Pancreas (tissue), 10 donors: ENCODE measurements around the gene KCNK3. TPM values are rescaled to one million over a fixed set of nuclear protein-coding genes. Genes with fewer than 3 reads are reported as not detected.
A peak's percentile ranks its signal among the peaks of the same experiment; 100 is the strongest.

Source experiments
- ATAC-seq, 4 donors: fragments of 200-7000 bp; cut with Tn5 transposase; one replicate each; pipeline versions ENCODE4 v1.8.0 to v1.9.1; 2020; ENCODE audit warnings: mild to moderate bottlenecking in 4 of 4, moderate library complexity in 4 of 4
- DNase-seq, 6 donors: peaks; one replicate each; pipeline ENCODE4 v3.0.0-alpha.2; 2020
- FAIRE-seq: peaks from 2 replicates; lab custom pipeline; 2012; peaks lifted over from hg19 to GRCh38; lab: Jason Lieb, UNC
- H3K27ac ChIP-seq, 4 donors: fragments of 200-600 bp; sonication (generic); 1 replicate in 3 of 4; 2 replicates in 1 of 4; pipeline versions ENCODE4 v1.5.0 to v1.8.0; 2020
- H3K27me3 ChIP-seq, 4 donors: fragments of 200-600 bp; one replicate each; pipeline ENCODE4 v1.8.0; 2021
- H3K36me3 ChIP-seq, 3 donors: fragments of 200-600 bp; sonication (generic) in 1 of 3; one replicate each; pipeline versions ENCODE4 v1.5.0 to v1.8.0; 2020 to 2021
- H3K4me1 ChIP-seq, 3 donors: fragments of 200-600 bp; one replicate each; pipeline ENCODE4 v1.8.0; 2021
- H3K4me3 ChIP-seq, 4 donors: fragments of 200-600 bp; sonication (generic) in 2 of 4; one replicate each; pipeline versions ENCODE4 v1.5.0 to v1.8.0; 2020 to 2021
- H3K9me3 ChIP-seq, 4 donors: fragments of 200-600 bp; one replicate each; pipeline ENCODE4 v1.8.0; 2021
- WGBS, 2 donors: extraction: QIAGEN DNeasy Blood & Tissue Kit; methylation state at CpG; one replicate each; pipeline ENCODE4 v1.1.7; 2013; 5-methylcytosine and 5-hydroxymethylcytosine counted together
- intact Hi-C, 3 donors: fragments of 100-400 bp; cut with DNase I; formaldehyde crosslinking; loops; one replicate each; pipeline versions ENCODE4 v1.11.1 to v1.14.2; 2022
- polyA plus RNA-seq, 2 donors: library from polyadenylated mRNA; stranded (reverse); fragments of 200-250 nt; gene quantifications; one replicate each; pipeline ENCODE4 v1.2.3, GENCODE V29; 2013
- total RNA-seq, 6 donors: library from RNA; stranded (reverse); fragmentation: NEBNext Ultra II Directional in 4 of 6; extraction: Animal tissue kit (Norgen Biotek cat#: 25700) in 4 of 6; gene quantifications; one replicate each; pipeline versions ENCODE4 v1.2.1 to v1.2.4, GENCODE V29; 2021 to 2023
- TF ChIP-seq, protein P1 (sequence below), 4 donors: fragments of 200-600 bp; sonication (generic) in 3 of 4; IDR thresholded peaks; one replicate each; pipeline versions ENCODE4 v1.5.0 to v1.8.0; 2021; ENCODE audit warnings: antibody characterized with exemption in 4 of 4
- donor health status: healthy with polysubstance abuse.
- donor health status: DM: no; HTN: no; CAD: no; lungs with moderate emphysema.
- donor health status: DM: no; HTN: no; CAD: no.
- donor health status: control.
- donor health status: control.
- donor health status: Bipolar disorder and iron deficiency.
- donor health status: DM: yes; HTN: yes; CAD: no.
- donor health status: DM: no; HTN: no; CAD: no.
- donor health status: DM: no; HTN: no; CAD: no.
- donor health status: DM: yes; HTN: yes; CAD: no.

The KCNK3 gene
- total and polyA plus RNA-seq, 8 donors: 7.5 to 46.4 (median 30.2) TPM

DNA sequence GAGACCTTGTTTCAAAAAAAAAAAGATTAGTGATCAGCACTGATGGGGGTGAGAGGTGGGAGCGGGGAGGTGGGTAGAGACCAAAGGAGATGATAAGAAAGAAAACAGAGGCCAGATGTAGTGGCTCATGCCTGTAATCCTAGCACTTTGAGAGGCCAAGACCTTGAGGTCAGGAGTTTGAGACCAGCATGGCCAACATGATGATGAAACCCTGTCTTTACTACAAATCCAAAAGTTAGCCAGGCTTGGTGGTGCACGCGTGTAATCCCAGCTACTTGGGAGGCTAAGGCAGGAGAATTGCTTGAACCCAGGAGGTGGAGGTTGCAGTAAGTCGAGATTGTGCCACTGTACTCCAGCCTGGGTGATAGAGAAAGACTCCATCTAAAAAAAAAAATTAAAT is 62.0 kb downstream of the KCNK3 start:
- TF ChIP-seq, protein P1, sequence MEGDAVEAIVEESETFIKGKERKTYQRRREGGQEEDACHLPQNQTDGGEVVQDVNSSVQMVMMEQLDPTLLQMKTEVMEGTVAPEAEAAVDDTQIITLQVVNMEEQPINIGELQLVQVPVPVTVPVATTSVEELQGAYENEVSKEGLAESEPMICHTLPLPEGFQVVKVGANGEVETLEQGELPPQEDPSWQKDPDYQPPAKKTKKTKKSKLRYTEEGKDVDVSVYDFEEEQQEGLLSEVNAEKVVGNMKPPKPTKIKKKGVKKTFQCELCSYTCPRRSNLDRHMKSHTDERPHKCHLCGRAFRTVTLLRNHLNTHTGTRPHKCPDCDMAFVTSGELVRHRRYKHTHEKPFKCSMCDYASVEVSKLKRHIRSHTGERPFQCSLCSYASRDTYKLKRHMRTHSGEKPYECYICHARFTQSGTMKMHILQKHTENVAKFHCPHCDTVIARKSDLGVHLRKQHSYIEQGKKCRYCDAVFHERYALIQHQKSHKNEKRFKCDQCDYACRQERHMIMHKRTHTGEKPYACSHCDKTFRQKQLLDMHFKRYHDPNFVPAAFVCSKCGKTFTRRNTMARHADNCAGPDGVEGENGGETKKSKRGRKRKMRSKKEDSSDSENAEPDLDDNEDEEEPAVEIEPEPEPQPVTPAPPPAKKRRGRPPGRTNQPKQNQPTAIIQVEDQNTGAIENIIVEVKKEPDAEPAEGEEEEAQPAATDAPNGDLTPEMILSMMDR (IDR thresholded peaks at IDR 0.05): no peak
- Histone ChIP-seq H3K9me3 (no peaks in the 10 kb centered on the region), H3K4me3 (no peak overlapping the region), H3K27me3 (no peaks in the 10 kb centered on the region), H3K27ac (no peak overlapping the region), H3K36me3 (no peaks in the 10 kb centered on the region), H3K4me1 (no peaks in the 10 kb centered on the region)
- ATAC-seq (no peak), DNase-seq (no peak), FAIRE-seq (no peak)
- WGBS, 2 donors: 87 to 94% methylated on average over 4 of the region's 4 CpGs
- intact Hi-C loops: no loop called here

DNA sequence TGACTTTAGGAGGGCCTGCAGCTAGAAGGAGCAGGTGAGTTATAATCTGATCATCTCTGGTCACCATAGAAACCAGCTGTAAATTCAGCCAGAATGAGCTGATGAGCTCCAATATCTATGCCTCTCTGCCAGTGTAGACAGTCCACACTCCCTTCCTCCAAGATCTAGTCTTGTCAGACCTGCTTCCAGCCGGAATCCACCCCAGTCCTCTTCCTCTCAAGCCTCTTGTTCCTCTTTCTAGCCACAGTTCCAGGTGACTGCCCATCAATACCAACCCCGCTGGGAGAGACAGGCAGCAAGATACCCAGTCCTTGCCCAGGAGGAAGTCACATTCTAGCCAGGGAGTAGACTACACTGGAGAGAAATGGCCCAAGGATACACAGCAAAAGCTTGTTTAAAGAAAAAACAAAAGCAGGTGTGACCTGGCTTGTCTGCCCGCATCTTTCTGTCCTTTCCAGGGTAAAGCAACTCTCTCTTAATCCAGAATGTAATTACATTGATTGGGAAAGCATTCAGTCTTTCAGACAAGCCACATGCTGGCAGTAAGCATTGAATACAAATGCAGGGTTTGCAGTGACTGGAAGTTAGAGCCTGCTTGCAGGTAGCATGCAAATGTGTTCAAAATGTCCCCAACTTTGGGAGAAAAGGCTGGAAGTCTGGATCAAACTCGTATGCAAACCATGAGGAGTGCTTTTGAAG is 62.6 kb downstream of the KCNK3 start:
- Histone ChIP-seq H3K36me3 (no peaks in the 10 kb centered on the region), H3K4me1 (no peaks in the 10 kb centered on the region), H3K4me3 (no peak overlapping the region), H3K9me3 (no peaks in the 10 kb centered on the region), H3K27ac (no peak overlapping the region), H3K27me3 (no peaks in the 10 kb centered on the region)
- TF ChIP-seq, protein P1 (IDR thresholded peaks at IDR 0.05): no peak
- FAIRE-seq (no peak), ATAC-seq (no peak), DNase-seq (no peak)
- WGBS, 2 donors: 73 to 86% methylated on average over 4 of the region's 4 CpGs
- intact Hi-C loops: no loop called here

DNA sequence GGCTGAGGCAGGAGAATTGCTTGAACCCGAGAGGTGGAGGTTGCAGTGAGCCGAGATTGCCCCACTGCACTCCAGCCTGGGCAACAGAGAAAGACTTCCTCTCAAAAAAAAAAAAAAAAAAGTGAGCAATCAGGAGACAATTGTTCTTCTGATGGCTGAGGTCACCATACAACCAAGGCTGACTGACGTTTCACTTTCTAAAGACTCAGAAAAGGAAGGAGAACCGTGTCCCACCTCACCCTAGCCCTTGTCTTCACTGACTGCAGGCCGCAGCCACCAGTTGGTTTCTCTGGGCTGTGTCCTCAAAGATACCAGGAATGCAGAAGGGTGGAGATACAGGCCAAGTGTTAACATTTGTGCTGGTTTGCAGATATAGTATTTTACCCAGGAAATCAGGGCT is 63.8 kb downstream of the KCNK3 start:
- intact Hi-C loops: no loop called here
- Histone ChIP-seq H3K27ac (no peak overlapping the region), H3K27me3 (no peaks in the 10 kb centered on the region), H3K36me3 (no peaks in the 10 kb centered on the region), H3K4me1 (no peaks in the 10 kb centered on the region), H3K4me3 (no peak overlapping the region), H3K9me3 (no peaks in the 10 kb centered on the region)
- DNase-seq (no peak), FAIRE-seq (no peak), ATAC-seq (no peak)
- 84 to 87% methylated on average over 5 of the region's 5 CpGs for WGBS, 2 donors
- TF ChIP-seq, protein P1 (IDR thresholded peaks at IDR 0.05): no peak

DNA sequence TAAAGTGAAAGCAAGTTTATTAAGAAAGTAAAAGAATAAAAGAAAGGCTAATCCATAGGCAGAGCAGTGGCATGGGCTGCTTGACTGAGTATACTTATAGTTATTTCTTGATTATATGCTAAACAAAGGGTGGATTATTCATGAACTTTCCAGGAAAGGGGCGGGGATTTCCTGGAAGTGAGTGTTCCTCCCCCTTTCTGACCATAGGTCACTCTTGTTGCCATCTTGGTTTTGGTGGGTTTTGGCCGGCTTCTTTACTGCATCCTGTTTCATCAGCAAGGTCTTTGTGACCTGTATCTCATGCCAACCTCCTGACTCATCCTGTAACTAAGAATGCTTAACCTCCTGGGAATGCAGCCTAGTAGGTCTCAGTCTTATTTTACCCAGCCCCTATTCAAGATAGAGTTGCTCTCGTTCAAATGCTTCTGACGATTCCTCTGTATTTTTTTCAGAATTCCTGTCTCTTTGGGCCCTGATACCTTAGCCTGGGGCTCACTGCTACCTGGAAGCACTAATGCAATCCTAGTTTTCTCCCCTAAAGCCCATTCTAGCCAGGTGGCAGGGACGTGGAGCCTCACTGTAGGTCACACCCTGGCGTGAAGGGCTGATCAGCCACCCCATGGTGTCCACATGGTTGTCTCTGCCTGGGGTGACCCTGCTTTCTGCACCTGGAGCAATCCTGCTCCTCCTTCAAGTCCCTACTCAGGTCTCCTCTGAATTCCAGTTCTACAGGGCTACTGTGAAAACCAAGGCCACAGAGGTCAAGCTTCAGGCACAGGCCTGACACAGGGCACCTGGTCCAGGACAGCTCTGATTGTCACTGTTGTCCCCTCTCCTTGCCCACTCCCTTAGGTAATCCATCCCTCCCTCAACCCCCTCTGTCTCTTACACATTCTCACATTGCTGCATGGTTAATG is 65.6 kb downstream of the KCNK3 start:
- H3K27ac ChIP-seq: peak overlapping the region in 2 of 4 donors; percentile 52 to 59
- no peak overlapping the region for H3K4me3 ChIP-seq
- peak in 2 of 4 donors; percentile 69 to 70 for ATAC-seq
- no peaks in the 10 kb centered on the region for H3K4me1 ChIP-seq
- intact Hi-C loops: no loop called here
- FAIRE-seq: no peak
- no peaks in the 10 kb centered on the region for H3K9me3 ChIP-seq
- DNase-seq: peak in 1 of 6 donors; percentile 54
- TF ChIP-seq, protein P1 (IDR thresholded peaks at IDR 0.05): no peak
- no peaks in the 10 kb centered on the region for H3K36me3 ChIP-seq
- no peaks in the 10 kb centered on the region for H3K27me3 ChIP-seq
- 70 to 88% methylated on average over 6 of the region's 6 CpGs for WGBS, 2 donors
